PC-9 (cell line): Measurements from ENCODE around the gene GRIK3. TPM values are rescaled to one million over a fixed set of nuclear protein-coding genes. Genes with fewer than 3 reads are reported as not detected.

Experiments
- BruUV-seq: library from RNA; stranded (reverse); fragments of 400-500 nt; replicated peaks from 2 replicates; lab custom pipeline; 2021; lab: Mats Ljungman, UMichigan
- CTCF ChIA-PET: fragments of 300-600 bp; sonication (Branson Sonifier 250); formaldehyde crosslinking; loops from one replicate; lab custom pipeline; 2022; ENCODE audit warnings: antibody characterized with exemption; lab: Charles Lee
- POLR2A ChIA-PET: fragments of 300-600 bp; sonication (Branson Sonifier 250); formaldehyde crosslinking; loops from one replicate; lab custom pipeline; 2022; ENCODE audit warnings: antibody characterized with exemption; ENCODE audit not compliant: unreplicated experiment; lab: Charles Lee
- DNase-seq, 2 experiments: peaks; one replicate each; pipeline versions ENCODE4 v3.0.0 to v3.0.0-alpha.2; 2015 to 2022; ENCODE audit warnings: mixed read lengths in 1 of 2
- H2AFZ ChIP-seq: fragments of 200-600 bp; sonication (generic); 2 replicates; pipeline ENCODE4 v1.8.1; 2017; ENCODE audit warnings: antibody characterized with exemption
- H3F3A ChIP-seq: fragments of 200-600 bp; sonication (generic); 2 replicates; pipeline ENCODE4 v1.8.1; 2017; ENCODE audit warnings: antibody characterized with exemption, mild to moderate bottlenecking, low read depth; ENCODE audit not compliant: insufficient read depth
- H3K27ac ChIP-seq: fragments of 200-600 bp; sonication (generic); 2 replicates; pipeline ENCODE4 v1.6.1; 2016; ENCODE audit warnings: mixed run types
- H3K27me3 ChIP-seq: fragments of 200-600 bp; sonication (generic); 2 replicates; pipeline ENCODE4 v1.6.1; 2016; ENCODE audit warnings: low read depth, mixed run types; ENCODE audit not compliant: insufficient read depth
- H3K36me3 ChIP-seq: fragments of 200-600 bp; sonication (generic); 2 replicates; pipeline ENCODE4 v1.6.1; 2016; ENCODE audit warnings: low read depth, mixed run types
- H3K4me1 ChIP-seq: fragments of 200-600 bp; sonication (generic); replicated peaks from 2 replicates; pipeline ENCODE4 v1.6.1; 2016; ENCODE audit warnings: mixed run types; ENCODE audit not compliant: insufficient read depth
- H3K4me2 ChIP-seq: fragments of 200-600 bp; sonication (generic); 2 replicates; pipeline ENCODE4 v1.6.1; 2017; ENCODE audit warnings: mixed run types
- H3K4me3 ChIP-seq: fragments of 200-600 bp; sonication (generic); 2 replicates; pipeline ENCODE4 v1.6.1; 2016; ENCODE audit warnings: mixed run types
- H3K79me2 ChIP-seq: fragments of 200-600 bp; sonication (generic); 2 replicates; pipeline ENCODE4 v1.6.1; 2017; ENCODE audit warnings: low read depth, mixed run types
- H3K9me2 ChIP-seq: fragments of 200-600 bp; sonication (generic); 2 replicates; pipeline ENCODE4 v1.8.1; 2017; ENCODE audit warnings: mild to moderate bottlenecking; ENCODE audit not compliant: insufficient read depth
- H3K9me3 ChIP-seq: fragments of 200-600 bp; sonication (generic); 2 replicates; pipeline ENCODE4 v1.8.1; 2016; ENCODE audit warnings: low read depth; ENCODE audit not compliant: insufficient read depth
- H4K20me1 ChIP-seq: fragments of 200-600 bp; sonication (generic); 2 replicates; pipeline ENCODE4 v1.8.1; 2017; ENCODE audit not compliant: insufficient read depth
- CTCF ChIP-seq: fragments of 200-600 bp; sonication (generic); conservative IDR thresholded peaks from 2 replicates; pipeline ENCODE4 v1.6.1; 2017; ENCODE audit warnings: mixed run types, antibody characterized with exemption, mild to moderate bottlenecking, moderate library complexity
- EZH2 ChIP-seq: fragments of 200-600 bp; sonication (generic); IDR thresholded peaks from 2 replicates; pipeline ENCODE4 v1.8.0; 2017; ENCODE audit warnings: antibody characterized with exemption, low read depth
- intact Hi-C: fragments of 100-400 bp; cut with micrococcal nuclease; formaldehyde crosslinking; loops from one replicate; pipeline ENCODE4 v1.10.0; 2022; ENCODE audit not compliant: unreplicated experiment
- total RNA-seq: library from RNA; stranded (reverse); gene quantifications from 2 replicates; pipeline ENCODE4 v1.2.3, GENCODE V29; 2021

The GRIK3 gene
- total RNA-seq, 1 experiment from 2014 or later = not detected

GRCh38 chr1:36879613-36880012 is 154.7 kb downstream of the GRIK3 start:
- intact Hi-C loops = no loop called here
- Histone ChIP-seq H3K36me3 (no peaks in the 10 kb centered on the region), H3K4me1 (no peaks in the 10 kb centered on the region), H3K9me2 (no peaks in the 10 kb centered on the region), H3F3A (no peaks in the 10 kb centered on the region), H4K20me1 (no peaks in the 10 kb centered on the region; the same call in 1 of the 2 replicates), H3K27ac (no peak overlapping the region), H3K4me3 (no peak overlapping the region), H3K27me3 (peaks cover 37% of the 10 kb centered on the region), H3K79me2 (no peaks in the 10 kb centered on the region), H2AFZ (no peak overlapping the region), H3K9me3 (no peaks in the 10 kb centered on the region; the same call in 1 of the 2 replicates), H3K4me2 (no peak overlapping the region)
- BruUV-seq = no TSS peak
- DNase-seq = no peak
- TF ChIP-seq EZH2 (no peak), CTCF (no peak)
- ChIA-PET CTCF (no interaction called here), POLR2A (no interaction called here)

GRCh38 chr1:36876990-36877389 is 157.3 kb downstream of the GRIK3 start:
- Histone ChIP-seq H3K4me3 (no peak overlapping the region), H4K20me1 (no peaks in the 10 kb centered on the region; the same call in 1 of the 2 replicates), H3K79me2 (no peaks in the 10 kb centered on the region), H2AFZ (no peak overlapping the region), H3K4me2 (no peak overlapping the region), H3K27ac (no peak overlapping the region), H3K27me3 (peaks cover 36% of the 10 kb centered on the region), H3K9me3 (no peaks in the 10 kb centered on the region; the same call in 1 of the 2 replicates), H3K4me1 (no peaks in the 10 kb centered on the region), H3F3A (no peaks in the 10 kb centered on the region), H3K9me2 (no peaks in the 10 kb centered on the region), H3K36me3 (no peaks in the 10 kb centered on the region)
- no peak for DNase-seq
- intact Hi-C loops = no loop called here
- no peak for TF ChIP-seq EZH2
- no peak for TF ChIP-seq CTCF
- no TSS peak for BruUV-seq
- POLR2A ChIA-PET = no interaction called here
- CTCF ChIA-PET = no interaction called here

GRCh38 chr1:36874271-36875060 is 159.8 kb downstream of the GRIK3 start:
- intact Hi-C loops = no loop called here
- Histone ChIP-seq H3K27ac (no peak overlapping the region), H2AFZ (no peak overlapping the region), H3K79me2 (no peaks in the 10 kb centered on the region), H3K4me3 (no peak overlapping the region), H3K4me1 (no peaks in the 10 kb centered on the region), H3K27me3 (peaks cover 37% of the 10 kb centered on the region; the same call in 1 of the 2 replicates), H3K9me3 (no peaks in the 10 kb centered on the region; the same call in 1 of the 2 replicates), H3K4me2 (no peak overlapping the region), H3F3A (no peaks in the 10 kb centered on the region), H4K20me1 (no peaks in the 10 kb centered on the region; the same call in 1 of the 2 replicates), H3K9me2 (no peaks in the 10 kb centered on the region), H3K36me3 (no peaks in the 10 kb centered on the region)
- no peak for TF ChIP-seq CTCF
- DNase-seq = no peak
- ChIA-PET CTCF (no interaction called here), POLR2A (no interaction called here)
- no TSS peak for BruUV-seq
